Kidney glomerular epithelial cell (primary cell): ENCODE data around the gene CPNE5.

ENCODE experiments used
- DNase-seq: peaks from one replicate; lab custom pipeline; 2025; lab: John Stamatoyannopoulos, UW

Gene CPNE5

DNA sequence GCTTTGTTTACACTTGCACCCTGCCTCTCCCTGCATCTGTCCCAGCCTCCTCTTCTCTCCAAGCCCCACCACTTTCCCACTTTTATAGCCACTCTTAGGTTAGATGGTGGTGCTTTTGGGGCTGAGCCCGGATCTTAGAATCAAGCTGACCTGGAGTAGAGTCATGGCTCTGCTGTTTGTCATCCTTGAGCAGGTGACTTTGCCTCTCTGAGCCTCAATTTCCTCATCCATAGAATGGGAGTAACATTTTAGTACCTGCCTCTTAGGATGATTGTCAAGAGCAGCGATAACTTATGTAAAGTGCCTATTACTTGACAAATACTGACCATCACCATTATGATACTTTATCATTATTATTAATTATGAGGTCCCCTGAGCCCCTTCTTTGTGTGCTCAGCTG, 48.2 kb downstream of the CPNE5 start:
- no peak for DNase-seq

DNA sequence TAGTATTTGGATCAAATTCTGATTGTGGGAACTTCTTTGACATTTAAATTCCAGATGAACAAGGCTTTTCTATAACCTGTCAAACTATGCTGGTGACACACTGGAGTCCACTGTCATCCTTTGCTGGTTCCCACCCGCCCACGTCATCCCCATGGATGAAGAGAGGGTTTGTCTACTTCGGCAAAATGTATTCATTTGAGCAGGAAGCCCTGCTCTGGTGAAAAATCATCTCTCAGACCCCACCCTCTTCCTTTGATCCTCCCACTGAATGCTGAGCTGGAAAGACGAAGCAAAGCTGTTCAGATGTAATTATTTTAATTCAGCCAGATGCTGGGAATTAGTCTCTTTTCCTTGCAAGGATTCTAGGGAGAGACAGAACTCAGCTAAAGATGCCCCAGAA, 50.5 kb downstream of the CPNE5 start:
- no peak for DNase-seq

DNA sequence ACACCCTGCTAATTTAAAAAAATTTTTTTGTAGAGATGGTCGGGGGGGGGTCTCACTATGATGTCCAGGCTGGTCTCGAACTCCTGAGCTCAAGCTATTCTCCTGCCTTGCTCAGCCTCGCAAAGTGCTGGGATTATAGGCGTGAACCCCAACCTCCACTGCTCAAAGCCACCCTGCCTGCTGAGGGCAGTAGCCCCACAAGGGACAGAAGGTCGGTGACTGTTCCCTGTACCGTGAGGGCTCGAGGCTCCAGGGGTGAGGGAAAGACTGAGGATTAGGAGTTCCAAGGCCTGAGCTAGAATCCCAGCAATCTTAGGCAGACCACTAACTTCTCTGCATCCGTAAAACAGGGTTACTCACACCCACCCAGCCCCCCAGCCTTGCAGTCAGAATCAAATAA, 51.1 kb downstream of the CPNE5 start:
- no peak for DNase-seq

DNA sequence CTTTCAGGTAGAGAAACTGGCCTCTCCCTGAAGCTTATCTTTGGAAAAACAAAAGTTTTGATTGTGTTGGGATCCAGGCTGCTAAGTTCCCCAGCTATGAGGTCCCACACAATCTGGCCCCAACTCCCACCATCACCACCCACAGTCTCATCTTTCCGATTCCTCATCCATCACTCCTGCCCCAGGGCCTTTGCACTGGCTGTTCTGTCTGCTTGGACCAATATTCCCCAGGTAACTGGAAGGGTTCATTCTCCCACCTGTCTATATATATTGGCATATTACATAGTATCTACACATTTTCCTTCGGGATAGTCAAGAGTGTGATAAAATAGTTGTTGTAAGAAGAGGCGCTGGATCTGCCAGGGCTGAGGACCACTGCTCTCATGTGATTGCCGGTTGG, 52.0 kb downstream of the CPNE5 start:
- DNase-seq, result no peak

DNA sequence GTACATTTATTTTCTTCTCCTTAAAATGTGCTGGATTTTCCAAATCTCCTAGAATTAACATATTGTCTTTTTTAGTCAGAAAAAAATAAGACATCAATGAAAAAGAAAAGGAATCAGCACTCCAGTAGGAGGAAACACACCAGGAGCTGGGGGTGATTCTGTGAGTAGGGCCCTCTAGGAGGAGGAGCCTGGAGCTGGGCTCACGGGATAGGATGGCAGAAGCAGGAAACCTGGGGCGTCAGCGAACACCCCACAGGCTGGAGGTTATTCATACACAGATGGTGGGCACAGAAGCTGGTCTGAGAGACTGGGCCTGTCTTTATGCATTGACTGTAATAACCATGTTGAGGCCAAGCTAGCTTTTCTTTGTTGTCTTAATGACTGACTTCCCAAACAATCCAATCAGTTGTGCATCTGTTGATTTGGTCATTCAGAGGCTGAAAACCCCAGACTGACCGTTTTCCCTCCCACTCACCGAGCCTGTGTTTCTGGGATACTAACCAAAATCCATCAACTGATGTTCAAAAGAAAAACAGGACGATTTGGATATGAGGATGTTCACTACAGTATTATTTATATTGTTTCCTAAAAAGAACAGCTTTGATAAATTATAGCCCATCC, 53.1 kb downstream of the CPNE5 start:
- no peak for DNase-seq

DNA sequence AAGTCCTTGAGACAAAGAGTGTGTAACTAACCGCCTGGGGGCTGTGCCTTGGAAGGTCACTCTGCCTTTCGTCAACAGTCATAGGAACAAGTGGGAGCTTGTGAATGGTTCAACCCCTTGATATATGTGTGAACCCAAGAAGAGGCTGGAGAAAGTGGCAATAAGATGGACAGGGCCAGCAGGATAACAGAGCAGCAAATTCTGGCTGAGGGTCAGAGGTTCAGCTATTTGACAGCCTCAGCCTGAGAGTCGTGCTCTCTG, 54.9 kb downstream of the CPNE5 start:
- no peak for DNase-seq

DNA sequence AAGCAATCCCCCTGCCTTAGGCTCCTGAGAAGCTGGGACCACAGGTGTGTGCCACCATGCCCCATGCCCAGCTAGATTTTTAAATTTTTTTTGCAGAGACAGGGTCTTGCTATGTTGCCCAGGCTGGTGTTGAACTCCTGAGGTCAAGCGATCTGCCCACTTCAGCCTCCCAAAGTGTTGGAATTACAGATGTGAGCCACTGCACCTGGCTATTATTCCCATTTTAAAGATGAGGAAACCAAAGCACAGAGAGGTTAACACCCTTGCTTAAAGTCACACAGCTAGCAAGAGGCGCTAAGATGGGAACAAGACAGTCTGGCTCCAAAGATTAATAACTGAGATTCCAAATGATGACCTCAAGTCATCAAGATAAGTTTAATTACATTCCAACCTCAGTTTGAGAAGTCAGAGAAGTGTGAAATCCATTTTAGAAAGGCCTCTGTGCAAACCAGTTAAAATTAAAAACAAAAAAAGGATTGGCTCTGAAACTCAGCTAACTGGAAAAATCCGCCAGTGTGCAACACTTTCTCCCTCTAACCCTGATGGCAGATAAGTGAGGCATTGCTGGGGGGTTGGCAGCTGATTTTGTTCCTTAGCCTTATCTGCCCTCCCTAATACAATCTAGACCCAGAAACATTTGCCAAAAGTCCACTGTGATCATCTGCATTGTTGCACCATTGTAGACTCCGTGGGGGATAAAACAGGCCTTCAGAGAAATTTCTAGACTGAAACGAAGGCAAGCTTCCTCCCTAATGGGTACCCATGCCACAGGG, 55.5 kb downstream of the CPNE5 start:
- DNase-seq, result no peak

DNA sequence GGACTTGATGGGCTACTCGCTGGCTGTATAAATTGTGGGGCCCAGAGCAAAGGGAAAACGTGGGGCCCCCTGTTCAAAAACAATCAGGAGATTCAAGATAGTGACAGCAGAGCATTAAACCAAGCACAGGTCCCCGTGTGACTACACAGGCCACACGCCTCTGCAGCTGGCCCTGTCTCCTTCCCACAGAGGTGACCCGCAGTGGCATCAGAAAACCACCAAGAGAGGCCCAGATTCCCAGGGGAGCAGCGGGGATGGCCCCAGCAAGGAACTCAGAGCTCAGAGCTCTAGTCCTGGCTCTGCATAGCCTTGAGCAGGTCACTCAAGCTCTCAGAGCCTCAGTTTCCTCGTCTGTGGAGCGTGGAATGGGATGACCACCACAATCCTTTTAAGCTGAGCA, 57.6 kb downstream of the CPNE5 start:
- no peak for DNase-seq

DNA sequence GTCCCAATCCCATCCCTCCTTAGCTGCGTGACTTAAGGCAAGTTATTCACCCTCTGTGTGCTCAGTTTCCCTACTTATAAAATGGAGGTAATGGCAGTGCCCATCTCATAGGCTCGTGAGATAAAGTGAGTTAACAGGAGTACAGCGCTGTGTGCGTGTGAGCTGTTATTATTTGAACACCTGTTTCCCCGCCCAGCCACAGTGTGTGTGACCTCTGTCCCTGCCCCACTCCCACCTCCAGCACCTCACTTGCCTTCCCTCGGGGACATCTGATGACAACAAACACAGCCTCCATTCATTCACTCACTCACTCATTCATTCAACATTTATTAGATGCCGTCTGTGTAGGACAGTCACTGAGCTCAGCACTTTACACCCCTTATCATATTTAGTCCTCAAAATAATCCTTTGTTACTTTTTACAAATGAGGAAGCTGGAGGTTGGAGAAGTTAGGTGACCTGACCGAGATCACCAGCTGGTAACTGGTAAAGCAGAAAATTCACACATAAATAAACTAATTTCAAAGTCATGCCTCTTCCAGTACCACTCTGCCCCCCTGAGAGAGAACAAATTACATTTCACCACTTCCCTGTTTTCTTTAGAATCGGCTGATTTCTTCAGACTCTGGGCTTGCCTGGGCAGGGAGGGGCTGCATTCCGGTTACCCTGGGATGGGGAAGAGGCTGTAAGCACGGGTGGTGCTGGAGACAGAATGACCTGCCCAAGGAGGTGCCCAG, 58.6 kb downstream of the CPNE5 start:
- no peak for DNase-seq

DNA sequence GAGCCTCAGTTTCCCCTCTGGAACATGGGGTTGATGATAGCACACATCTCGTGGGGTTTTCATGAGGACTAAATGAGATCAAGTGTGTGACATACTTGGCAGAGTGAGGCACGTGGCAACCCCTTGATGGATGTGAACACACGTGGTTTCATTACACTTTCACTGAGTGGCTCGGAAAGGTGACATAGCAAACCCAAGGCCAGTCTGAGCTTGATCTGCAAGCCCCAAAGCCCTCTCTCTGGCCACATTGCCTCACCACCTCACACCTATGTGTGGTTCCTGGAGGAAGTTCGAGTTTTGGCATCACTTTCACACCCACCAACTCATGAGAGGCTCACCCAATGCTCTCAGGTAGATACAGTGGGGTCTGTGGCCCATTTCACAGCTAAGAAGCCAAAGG, 60.0 kb downstream of the CPNE5 start:
- no peak for DNase-seq

DNA sequence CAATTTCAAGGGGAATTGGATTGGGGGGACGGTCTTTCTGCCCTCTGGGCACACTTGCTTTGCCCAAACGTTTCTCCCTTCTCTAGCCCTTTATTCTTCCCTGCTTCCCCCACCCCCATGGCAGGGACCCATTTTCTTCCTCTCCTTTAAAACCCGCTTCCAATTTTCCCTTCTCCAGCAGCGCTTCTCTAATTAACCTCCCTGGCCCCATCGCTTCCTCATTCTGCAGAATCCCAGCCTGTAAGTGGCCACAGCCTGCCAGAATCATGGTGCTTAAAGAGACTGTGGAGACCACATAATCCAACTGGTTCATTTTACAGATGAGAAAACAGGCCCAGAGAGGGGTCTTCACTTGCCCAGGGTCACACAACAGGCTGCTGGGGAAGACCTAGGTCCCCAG, 61.4 kb downstream of the CPNE5 start:
- no peak for DNase-seq

DNA sequence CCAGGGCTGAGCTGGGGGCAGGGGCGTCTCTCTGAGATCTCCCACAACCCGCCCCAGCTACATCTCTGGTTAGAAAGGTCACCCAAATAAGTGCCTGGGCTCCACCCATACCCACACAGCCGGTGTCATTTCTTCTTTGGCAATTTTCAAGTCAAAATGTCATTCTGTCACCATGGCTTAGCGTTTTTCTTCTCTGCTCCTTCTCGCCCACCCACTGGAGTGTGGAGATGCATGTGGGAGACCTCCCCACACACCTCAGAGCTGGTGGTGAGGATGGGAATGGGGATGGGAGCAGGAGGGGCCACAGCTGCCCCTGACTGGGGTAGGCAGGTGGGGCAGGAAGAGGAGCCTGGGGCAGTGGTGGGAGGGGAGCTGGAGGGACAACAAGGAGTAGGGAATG, 63.1 kb downstream of the CPNE5 start:
- DNase-seq, result no peak

DNA sequence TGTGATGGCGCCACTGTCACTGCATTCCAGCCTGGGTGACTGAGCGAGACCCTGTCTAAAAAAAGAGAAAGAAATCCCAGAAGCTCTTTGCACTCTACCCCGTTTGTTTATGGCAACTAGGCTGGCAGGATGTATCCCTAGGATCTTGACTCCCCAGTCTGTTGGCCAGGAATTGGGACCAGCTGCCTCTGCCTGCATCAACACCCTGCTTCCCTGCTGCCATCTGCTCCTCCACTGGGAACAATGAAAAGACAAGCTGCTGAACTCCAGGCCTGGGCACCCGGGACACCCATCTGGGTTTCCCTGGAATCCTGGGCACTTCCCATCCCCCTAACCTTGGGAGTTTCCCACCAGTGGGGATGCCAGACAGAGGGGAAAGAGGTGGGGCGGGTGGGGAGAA, 64.9 kb downstream of the CPNE5 start:
- DNase-seq, result no peak

DNA sequence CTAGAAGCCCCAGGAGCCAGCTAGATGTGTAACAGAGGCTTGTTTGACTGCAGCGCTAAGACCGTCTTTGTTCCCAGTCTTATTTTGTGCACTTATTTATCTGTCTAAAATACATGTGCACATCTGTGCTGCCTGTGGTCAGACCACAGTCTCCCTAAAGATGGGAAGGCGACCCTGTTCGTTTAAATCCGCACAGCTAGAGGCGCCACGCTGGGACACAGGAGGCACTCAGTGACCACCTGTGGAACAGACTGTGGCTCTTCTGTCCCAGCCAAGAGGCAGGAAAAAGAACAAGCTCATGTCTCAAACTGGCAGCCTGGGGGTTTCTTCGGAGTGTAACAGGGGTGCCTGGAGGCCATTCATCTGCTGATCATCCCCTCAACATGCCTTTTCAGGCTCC, 66.8 kb downstream of the CPNE5 start:
- DNase-seq, result no peak

DNA sequence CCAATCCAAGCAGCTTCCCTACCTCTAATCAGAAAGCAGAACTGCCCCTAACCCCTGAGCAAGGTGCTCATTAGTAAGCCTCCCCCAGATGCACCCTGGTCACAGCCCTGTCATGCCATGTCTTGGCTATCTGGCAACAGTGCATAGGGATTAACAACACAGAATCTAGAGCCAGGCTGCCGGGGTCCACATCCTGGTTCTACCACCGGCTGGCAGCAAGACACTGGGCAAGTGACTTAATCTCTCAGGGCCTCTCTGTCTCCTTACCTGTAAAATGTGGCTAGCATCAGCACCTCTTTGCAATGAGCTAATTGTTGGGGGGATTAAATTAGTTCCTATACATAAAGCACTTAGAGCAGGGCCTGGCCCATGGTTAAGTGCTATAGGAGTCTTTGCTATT, 68.1 kb downstream of the CPNE5 start:
- no peak for DNase-seq

DNA sequence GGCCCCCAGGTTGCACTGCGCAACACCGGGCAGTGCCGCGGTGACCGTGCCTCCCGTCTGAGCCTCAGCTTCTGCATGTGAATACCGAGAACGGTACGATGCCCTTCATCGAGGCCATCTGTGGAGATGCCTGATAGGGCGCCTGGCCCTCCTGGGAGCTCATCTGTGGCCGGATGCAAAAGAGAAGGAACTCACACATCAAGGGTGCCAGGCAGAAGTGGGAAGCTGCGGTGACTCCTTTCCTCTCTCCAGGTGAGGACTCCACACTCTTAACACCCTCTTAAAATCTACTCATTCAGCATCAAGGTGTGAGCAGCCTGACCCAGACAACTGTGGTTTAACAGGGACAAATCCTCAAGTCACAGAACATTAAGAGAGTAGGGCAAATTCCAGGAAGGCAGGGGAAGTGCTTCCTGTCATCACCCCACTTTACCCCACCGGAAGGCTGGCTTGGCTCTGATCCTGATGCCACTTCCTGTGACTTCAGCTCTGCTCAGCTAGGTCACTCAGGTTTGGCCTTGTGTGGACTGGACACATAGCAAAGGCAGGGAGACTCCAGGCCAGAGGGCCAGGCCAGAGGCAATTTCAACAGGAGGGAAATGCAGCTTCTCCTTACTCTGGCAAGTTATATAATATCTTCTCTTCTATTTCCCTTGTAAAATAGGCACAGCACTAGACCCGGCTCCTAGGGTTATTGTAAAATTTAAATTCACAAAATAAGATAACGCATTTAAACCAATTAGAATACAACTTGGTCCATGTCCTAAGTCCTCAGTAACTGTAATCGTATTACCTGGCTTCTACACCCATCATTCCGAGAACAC, 69.4 kb downstream of the CPNE5 start:
- no peak for DNase-seq

DNA sequence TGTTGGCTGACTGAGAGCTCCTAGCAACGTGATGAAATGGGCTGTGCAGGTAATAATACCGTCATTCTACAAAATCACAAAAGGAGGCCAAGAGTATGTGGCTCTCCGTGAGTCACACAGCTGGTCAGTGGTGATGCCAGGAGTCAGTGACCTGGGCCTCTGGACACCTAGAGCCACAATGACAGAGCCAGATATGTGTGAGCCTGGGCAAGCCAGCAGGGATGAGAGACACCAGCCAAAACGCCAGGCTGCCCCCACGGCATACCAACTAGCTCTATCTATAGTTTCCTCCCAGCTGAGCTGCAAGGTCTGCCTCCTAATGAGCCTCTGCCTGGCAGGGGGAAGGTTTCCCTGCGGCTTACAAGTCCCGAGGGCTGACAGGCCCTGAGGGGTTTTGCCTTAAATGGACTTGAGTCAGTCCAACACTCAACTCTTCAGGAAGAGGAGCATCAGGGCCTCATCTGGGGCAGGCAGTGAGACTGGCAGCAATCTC, 70.0 kb downstream of the CPNE5 start:
- no peak for DNase-seq

DNA sequence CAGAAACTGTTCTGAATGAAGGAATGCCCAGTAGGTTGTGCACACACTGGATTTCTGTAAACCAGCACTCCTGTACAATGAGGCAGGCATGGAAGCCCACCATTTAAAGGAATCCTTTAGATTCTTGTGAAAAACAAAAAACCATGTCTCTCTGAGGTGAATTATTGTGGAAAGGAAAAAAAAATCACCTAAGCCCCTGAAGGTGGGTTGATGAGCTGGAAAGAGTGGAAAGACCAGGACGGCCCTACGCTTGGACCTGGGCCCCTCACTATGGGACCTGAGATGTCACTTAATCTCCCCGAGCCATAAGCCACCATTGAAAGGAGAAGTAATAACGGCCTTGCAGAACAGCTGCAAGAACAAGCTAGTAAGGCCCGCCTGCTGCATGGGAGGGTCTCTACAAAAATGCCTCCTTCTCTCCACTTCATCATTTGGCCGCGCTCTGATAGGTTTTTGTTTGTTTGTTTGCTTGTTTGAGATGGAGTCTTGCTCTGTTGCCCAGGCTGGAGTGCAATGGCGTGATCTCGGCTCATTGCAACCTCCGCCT, 72.8 kb downstream of the CPNE5 start:
- no peak for DNase-seq

DNA sequence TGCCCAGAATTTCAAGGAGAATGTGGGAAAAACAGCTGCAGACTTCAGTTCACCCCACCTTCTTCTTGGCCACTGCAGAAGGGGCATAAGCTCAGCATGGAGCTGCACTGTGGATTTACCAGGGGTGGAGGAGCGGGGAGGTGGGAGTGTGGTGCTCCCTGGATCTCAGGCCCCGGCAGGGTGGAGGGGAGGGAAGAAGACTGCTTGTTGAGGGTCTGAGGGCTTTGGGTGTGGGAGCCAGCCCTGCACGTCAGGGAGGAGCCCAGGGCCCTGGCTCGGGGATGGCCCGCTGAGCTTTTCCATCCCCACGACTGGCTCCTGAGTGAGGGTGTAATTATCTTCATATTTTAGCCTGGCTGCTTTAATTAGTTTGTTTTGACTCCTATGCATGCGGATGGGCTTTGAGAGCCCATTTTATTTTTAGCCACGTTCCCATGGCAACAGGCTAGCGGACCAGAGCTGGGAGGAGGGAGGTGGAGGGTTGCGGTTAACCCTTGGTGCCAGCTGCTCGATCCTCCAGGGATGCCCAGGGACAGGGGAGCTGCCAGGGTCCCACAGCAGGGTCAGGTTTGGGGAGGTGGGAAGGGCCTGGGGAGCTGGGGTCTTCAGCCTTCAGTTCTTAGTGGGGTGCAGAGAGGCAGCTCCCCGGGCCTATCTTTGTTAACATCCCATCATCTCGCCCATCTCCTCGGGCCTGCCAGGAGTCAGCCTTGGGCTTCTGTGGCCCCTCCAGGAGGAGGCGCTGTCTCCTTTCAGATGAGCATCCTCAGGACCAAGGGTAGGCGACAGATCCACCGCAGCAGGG, 73.4 kb downstream of the CPNE5 start:
- DNase-seq, result peak; percentile 77

DNA sequence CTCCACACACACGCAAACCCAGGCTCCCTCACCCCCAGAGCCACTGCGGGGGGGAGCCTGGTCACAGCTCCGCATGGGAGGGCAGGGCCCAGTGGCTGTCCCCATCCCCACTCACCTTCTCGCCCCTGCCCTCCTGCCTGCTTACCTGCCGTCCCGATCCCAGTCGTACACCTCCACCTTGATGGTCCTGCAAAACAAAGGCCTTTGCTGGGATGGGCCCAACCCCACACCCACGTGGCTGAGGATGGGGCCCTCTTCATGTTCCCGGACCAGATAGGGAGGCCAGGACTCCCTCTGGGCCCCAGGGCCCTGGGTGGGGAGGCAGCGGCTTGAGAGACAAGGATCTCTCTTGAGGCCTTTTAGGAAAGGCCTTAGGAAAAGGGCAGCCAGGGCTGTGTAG, 74.1 kb downstream of the CPNE5 start:
- DNase-seq, result no peak

DNA sequence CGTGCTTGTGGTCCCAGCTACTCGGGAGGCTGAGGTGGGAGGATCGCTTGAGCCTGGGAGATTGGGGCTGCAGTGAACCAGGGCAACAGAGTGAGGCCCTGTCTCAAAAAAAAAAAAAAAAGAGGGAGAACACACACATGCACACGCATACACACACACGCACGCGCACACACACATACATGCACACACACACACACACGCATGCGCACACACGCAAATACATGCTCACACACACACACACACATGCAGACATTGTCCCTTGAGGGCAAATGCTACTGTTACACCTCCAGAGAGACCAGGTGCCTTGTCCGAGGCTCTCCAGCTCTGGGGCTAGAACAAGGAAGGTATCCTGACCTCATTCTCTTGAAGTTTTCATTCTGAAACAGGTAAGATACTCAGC, 77.1 kb downstream of the CPNE5 start:
- no peak for DNase-seq
